ENCODE results near the gene LY6G6D. TPM values are rescaled to one million over a fixed set of nuclear protein-coding genes. Genes with fewer than 3 reads are reported as not detected.

The LY6G6D gene
- total and polyA plus RNA-seq, 2 of the 13 experiments (the other 11 are each of a cell fraction or from before 2014, with no cell fraction given) = not detected

GRCh38 chr6:31736021-31736767 is 21.0 kb downstream of the LY6G6D start, which contains the start of gene CLIC1 (continued):
- TF ChIP-seq ZBED4 (CRISPR knock-in tag; IDR thresholded peaks at IDR 0.05; ENCODE audit: borderline replicate concordance) (peak; percentile 72; the same call in 1 of the 2 replicates), STAT5B (CRISPR knock-in tag; IDR thresholded peaks at IDR 0.05) (peak; percentile 39; the same call in 1 of the 2 replicates), NBN (conservative IDR thresholded peaks at IDR 0.05) (no peak), SALL1 (CRISPR knock-in tag; IDR thresholded peaks at IDR 0.05) (peak; percentile 71), ZNF609 (CRISPR knock-in tag; IDR thresholded peaks at IDR 0.05; ENCODE audit: borderline replicate concordance) (peak; percentile 69; the same call in 1 of the 2 replicates), SP5 (CRISPR knock-in tag; IDR thresholded peaks at IDR 0.05; ENCODE audit: borderline replicate concordance, low read depth) (peak; percentile 96), ZNF350 (CRISPR knock-in tag; IDR thresholded peaks at IDR 0.05; ENCODE audit: borderline replicate concordance, low read depth) (peak; percentile 70), NCOR1 (IDR thresholded peaks at IDR 0.05; ENCODE audit: borderline replicate concordance, low read length) (peak; percentile 25; the same call in 1 of the 2 replicates), ARHGAP35 (CRISPR knock-in tag; IDR thresholded peaks at IDR 0.05; ENCODE audit: borderline replicate concordance) (peak; percentile 60; the same call in 1 of the 2 replicates), IKZF4 (CRISPR knock-in tag; IDR thresholded peaks at IDR 0.05; ENCODE audit: borderline replicate concordance, low read depth, not compliant biosample characterization) (no peak), ZNF543 (CRISPR knock-in tag; IDR thresholded peaks at IDR 0.05) (0 out of 2 replicates have a peak, but pooled peaks have one; percentile 65), ZNF883 (CRISPR knock-in tag; IDR thresholded peaks at IDR 0.05; ENCODE audit: not compliant biosample characterization) (peak; percentile 35), RXRB (CRISPR knock-in tag; IDR thresholded peaks at IDR 0.05; ENCODE audit: borderline replicate concordance) (peak; percentile 60; the same call in 1 of the 2 replicates), ZNF441 (CRISPR knock-in tag; IDR thresholded peaks at IDR 0.05; ENCODE audit: borderline replicate concordance) (peak; percentile 69; the same call in 1 of the 2 replicates), EP300 (IDR thresholded peaks at IDR 0.05; ENCODE audit: low read depth in 2 of 2, low read length in 2 of 2) (peak in 1 of 2 experiments; percentile 65; a peak in 2 of 4 replicates), EP300 (CRISPR knock-in tag; IDR thresholded peaks at IDR 0.05; ENCODE audit: borderline replicate concordance) (peak; percentile 45; the same call in 1 of the 2 replicates), ZC3H13 (CRISPR knock-in tag; IDR thresholded peaks at IDR 0.05) (peak; percentile 82), GTF2F1 (IDR thresholded peaks at IDR 0.05; ENCODE audit: low read length) (peak; percentile 80; the same call in 1 of the 2 replicates), SRSF1 (optimal IDR thresholded peaks at IDR 0.05; ENCODE audit: low read depth, low read length) (peak; percentile 93), ZNF317 (CRISPR knock-in tag; IDR thresholded peaks at IDR 0.05) (no peak), BRCA1 (CRISPR knock-in tag; IDR thresholded peaks at IDR 0.05) (no peak; the same call in 1 of the 2 replicates)

All from HepG2 (cell line).